A673 (cell line): Measurements from ENCODE around the gene ECEL1. TPM values are rescaled to one million over a fixed set of nuclear protein-coding genes. Genes with fewer than 3 reads are reported as not detected.
"Not testable (repeated sequence)": the region's sequence is repeated elsewhere in the genome, so short reads cannot be mapped to it uniquely, and the experiment has no call there.

Experiments
- BruUV-seq: library from RNA; stranded (reverse); fragments of 400-500 nt; replicated peaks from 2 replicates; lab custom pipeline; 2021; lab: Mats Ljungman, UMichigan
- CTCF ChIA-PET: fragments of 300-600 bp; sonication (Branson Sonifier 250); formaldehyde crosslinking; loops from one replicate; lab custom pipeline; 2022; ENCODE audit warnings: antibody characterized with exemption; lab: Charles Lee
- POLR2A ChIA-PET: fragments of 300-600 bp; sonication (Branson Sonifier 250); formaldehyde crosslinking; loops from one replicate; lab custom pipeline; 2022; ENCODE audit warnings: antibody characterized with exemption; ENCODE audit not compliant: low non-redundant PET; lab: Charles Lee
- DNase-seq: peaks from one replicate; pipeline ENCODE4 v3.0.0-alpha.2; 2015; ENCODE audit warnings: low spot score
- H3K27ac ChIP-seq: fragments of 200-600 bp; sonication (generic); 2 replicates; pipeline ENCODE4 v1.5.1; 2016; ENCODE audit warnings: mixed run types, low read depth, mild to moderate bottlenecking, mixed read lengths, antibody characterized with exemption, low read length; ENCODE audit not compliant: poor library complexity, severe bottlenecking
- H3K27me3 ChIP-seq: fragments of 200-600 bp; sonication (generic); replicated peaks from 2 replicates; pipeline ENCODE4 v1.6.1; 2017; ENCODE audit warnings: mixed run types, low read depth, mild to moderate bottlenecking, mixed read lengths, antibody characterized with exemption, low read length; ENCODE audit not compliant: insufficient read depth, poor library complexity
- H3K36me3 ChIP-seq: fragments of 200-600 bp; sonication (generic); 2 replicates; pipeline ENCODE4 v1.6.1; 2016; ENCODE audit warnings: mixed run types, mild to moderate bottlenecking, mixed read lengths, antibody characterized with exemption, low read length; ENCODE audit not compliant: insufficient read depth, poor library complexity, severe bottlenecking
- H3K4me1 ChIP-seq: fragments of 200-600 bp; sonication (generic); 2 replicates; pipeline ENCODE4 v1.6.1; 2017; ENCODE audit warnings: mixed run types, mild to moderate bottlenecking, mixed read lengths, antibody characterized with exemption, low read length; ENCODE audit not compliant: insufficient read depth, poor library complexity, severe bottlenecking
- H3K4me3 ChIP-seq: fragments of 200-600 bp; sonication (generic); 2 replicates; pipeline ENCODE4 v1.5.1; 2016; ENCODE audit warnings: low read depth, mixed run types, mild to moderate bottlenecking, mixed read lengths, low read length; ENCODE audit not compliant: poor library complexity, severe bottlenecking
- H3K9me3 ChIP-seq: fragments of 200-600 bp; sonication (generic); 2 replicates; pipeline ENCODE4 v1.6.1; 2016; ENCODE audit warnings: mixed run types, low read depth, mild to moderate bottlenecking, mixed read lengths, antibody characterized with exemption, low read length; ENCODE audit not compliant: poor library complexity, severe bottlenecking
- EZH2 ChIP-seq: fragments of 200-600 bp; sonication (generic); IDR thresholded peaks from 2 replicates; pipeline ENCODE4 v1.6.1; 2017; ENCODE audit warnings: borderline replicate concordance, low read depth, mild to moderate bottlenecking, mixed read lengths, antibody characterized with exemption, low read length; ENCODE audit not compliant: poor library complexity, severe bottlenecking
- intact Hi-C: fragments of 100-400 bp; cut with micrococcal nuclease; formaldehyde crosslinking; loops from one replicate; pipeline ENCODE4 v1.10.0; 2022; ENCODE audit not compliant: unreplicated experiment
- total RNA-seq: library from RNA; stranded (reverse); gene quantifications from 2 replicates; pipeline ENCODE4 v1.2.3, GENCODE V29; 2021
- TF ChIP-seq, protein P1 (sequence below): fragments of 300-800, 200-600 bp; sonication (generic); conservative IDR thresholded peaks from 2 replicates; pipeline ENCODE4 v1.5.1; 2017; ENCODE audit warnings: low read depth, mild to moderate bottlenecking, antibody characterized with exemption, low read length, moderate library complexity, mixed read lengths

Gene ECEL1
- total RNA-seq, 1 experiment from 2014 or later, result 0.19 TPM

DNA sequence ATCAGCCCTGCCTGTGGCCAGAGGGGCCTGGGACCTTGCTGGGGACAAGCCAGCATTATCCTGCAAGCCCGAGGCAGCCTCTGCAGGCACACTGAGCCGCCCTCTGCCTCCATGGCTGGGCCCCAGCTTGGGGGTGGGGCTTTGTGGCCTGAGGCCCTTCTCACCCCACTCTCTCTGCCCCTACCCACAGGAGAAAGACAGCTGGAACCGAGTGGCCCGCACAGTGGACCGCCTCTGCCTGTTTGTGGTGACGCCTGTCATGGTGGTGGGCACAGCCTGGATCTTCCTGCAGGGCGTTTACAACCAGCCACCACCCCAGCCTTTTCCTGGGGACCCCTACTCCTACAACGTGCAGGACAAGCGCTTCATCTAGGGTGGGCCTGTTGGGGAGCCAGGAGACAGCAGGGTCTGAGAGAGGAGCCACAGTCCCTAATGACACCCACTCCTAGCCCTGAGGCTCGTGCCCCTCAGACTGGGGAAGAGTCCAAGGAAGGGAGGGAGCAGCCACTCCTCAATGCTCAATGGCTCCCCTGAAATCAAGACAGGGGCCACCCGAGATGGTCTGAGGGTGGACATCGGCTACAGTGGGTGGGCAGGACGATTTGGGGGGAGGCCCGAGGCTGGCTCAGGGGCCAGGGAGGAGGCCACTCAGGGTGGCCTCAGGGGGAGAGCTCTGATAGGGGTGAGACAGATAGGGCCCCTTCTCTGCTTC lies 47.5 kb upstream of the ECEL1 start:
- H3K27me3 ChIP-seq, result no peaks in the 10 kb centered on the region
- TF ChIP-seq, protein P1, sequence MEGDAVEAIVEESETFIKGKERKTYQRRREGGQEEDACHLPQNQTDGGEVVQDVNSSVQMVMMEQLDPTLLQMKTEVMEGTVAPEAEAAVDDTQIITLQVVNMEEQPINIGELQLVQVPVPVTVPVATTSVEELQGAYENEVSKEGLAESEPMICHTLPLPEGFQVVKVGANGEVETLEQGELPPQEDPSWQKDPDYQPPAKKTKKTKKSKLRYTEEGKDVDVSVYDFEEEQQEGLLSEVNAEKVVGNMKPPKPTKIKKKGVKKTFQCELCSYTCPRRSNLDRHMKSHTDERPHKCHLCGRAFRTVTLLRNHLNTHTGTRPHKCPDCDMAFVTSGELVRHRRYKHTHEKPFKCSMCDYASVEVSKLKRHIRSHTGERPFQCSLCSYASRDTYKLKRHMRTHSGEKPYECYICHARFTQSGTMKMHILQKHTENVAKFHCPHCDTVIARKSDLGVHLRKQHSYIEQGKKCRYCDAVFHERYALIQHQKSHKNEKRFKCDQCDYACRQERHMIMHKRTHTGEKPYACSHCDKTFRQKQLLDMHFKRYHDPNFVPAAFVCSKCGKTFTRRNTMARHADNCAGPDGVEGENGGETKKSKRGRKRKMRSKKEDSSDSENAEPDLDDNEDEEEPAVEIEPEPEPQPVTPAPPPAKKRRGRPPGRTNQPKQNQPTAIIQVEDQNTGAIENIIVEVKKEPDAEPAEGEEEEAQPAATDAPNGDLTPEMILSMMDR, result no peak
- no peak for TF ChIP-seq EZH2
- no TSS peak for BruUV-seq
- H3K9me3 ChIP-seq, result no peaks in the 10 kb centered on the region
- H3K27ac ChIP-seq, result no peak overlapping the region
- POLR2A ChIA-PET, result no interaction called here
- H3K36me3 ChIP-seq, result no peaks in the 10 kb centered on the region
- no peak overlapping the region for H3K4me3 ChIP-seq
- intact Hi-C loops, result no loop called here
- H3K4me1 ChIP-seq, result no peaks in the 10 kb centered on the region
- DNase-seq, result no peak
- CTCF ChIA-PET, result no interaction called here

GRCh38 chr2:232533944-232534710 lies 46.5 kb upstream of the ECEL1 start:
- no peaks in the 10 kb centered on the region for H3K36me3 ChIP-seq
- POLR2A ChIA-PET, result no interaction called here
- H3K4me3 ChIP-seq, result no peak overlapping the region
- intact Hi-C loops, result no loop called here
- BruUV-seq, result no TSS peak
- TF ChIP-seq, protein P1, result no peak
- TF ChIP-seq EZH2, result no peak
- no peaks in the 10 kb centered on the region for H3K27me3 ChIP-seq
- H3K4me1 ChIP-seq, result no peaks in the 10 kb centered on the region
- CTCF ChIA-PET, result no interaction called here
- no peaks in the 10 kb centered on the region for H3K9me3 ChIP-seq
- H3K27ac ChIP-seq, result no peak overlapping the region
- DNase-seq, result no peak

GRCh38 chr2:232532821-232533220 lies 45.2 kb upstream of the ECEL1 start:
- CTCF ChIA-PET, DNase-seq, intact Hi-C loops, H3K4me3 ChIP-seq, H3K36me3 ChIP-seq, H3K9me3 ChIP-seq, BruUV-seq, H3K27me3 ChIP-seq, H3K4me1 ChIP-seq, POLR2A ChIA-PET, H3K27ac ChIP-seq: not testable (repeated sequence)
